Measurements from ENCODE around the gene ZNF492. TPM values are rescaled to one million over a fixed set of nuclear protein-coding genes. Genes with fewer than 3 reads are reported as not detected.

Gene ZNF492
- total RNA-seq, 1 donor from 2014 or later: not detected

DNA sequence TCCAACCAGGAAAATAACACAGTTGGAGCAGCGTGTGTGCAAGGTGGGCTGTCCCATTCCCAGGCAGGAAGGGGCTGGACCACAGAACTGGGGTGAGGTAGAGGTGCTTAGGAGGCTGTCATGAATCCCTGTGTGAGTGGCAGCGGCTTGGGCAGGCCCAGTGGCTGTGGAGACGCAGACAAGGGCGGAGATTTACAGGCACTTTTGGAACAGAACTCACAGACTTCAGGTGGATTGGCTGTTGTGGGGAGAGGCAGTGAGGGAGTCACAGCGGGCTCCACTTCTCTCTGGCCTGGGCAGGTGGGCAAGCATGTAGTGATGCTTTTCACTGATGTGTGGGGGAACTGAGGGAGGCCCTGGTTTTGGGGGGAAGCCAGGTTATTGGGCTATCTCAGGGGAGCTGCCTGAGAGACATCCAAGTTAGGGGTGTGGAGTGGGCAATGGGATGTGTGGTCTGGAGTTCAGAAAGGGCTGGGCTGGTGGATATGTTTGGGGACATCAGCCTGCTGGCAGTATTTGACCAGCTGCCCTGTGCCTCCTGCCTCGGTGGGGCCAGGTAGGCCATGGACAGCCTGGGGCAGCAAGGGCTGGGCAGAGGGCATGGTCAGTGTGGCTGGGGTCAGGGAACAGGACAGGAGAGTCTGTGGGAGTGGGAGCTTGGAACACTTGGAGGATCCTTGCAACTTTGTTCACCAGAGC is 27.0 kb upstream of the ZNF492 start:
- TF ChIP-seq, protein P1, sequence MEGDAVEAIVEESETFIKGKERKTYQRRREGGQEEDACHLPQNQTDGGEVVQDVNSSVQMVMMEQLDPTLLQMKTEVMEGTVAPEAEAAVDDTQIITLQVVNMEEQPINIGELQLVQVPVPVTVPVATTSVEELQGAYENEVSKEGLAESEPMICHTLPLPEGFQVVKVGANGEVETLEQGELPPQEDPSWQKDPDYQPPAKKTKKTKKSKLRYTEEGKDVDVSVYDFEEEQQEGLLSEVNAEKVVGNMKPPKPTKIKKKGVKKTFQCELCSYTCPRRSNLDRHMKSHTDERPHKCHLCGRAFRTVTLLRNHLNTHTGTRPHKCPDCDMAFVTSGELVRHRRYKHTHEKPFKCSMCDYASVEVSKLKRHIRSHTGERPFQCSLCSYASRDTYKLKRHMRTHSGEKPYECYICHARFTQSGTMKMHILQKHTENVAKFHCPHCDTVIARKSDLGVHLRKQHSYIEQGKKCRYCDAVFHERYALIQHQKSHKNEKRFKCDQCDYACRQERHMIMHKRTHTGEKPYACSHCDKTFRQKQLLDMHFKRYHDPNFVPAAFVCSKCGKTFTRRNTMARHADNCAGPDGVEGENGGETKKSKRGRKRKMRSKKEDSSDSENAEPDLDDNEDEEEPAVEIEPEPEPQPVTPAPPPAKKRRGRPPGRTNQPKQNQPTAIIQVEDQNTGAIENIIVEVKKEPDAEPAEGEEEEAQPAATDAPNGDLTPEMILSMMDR (conservative IDR thresholded peaks at IDR 0.05): no peak
- DNase-seq (ENCODE audit: extremely low spot score, unreplicated experiment): no peak
- Mint-ChIP-seq H3K4me3 (no peak overlapping the region), H3K27ac (no peak overlapping the region), H3K36me3 (no peaks in the 10 kb centered on the region), H3K4me1 (ENCODE audit: unreplicated experiment) (no peaks in the 10 kb centered on the region), H3K9me3 (peaks cover 9% of the 10 kb centered on the region), H3K27me3 (no peaks in the 10 kb centered on the region)

DNA sequence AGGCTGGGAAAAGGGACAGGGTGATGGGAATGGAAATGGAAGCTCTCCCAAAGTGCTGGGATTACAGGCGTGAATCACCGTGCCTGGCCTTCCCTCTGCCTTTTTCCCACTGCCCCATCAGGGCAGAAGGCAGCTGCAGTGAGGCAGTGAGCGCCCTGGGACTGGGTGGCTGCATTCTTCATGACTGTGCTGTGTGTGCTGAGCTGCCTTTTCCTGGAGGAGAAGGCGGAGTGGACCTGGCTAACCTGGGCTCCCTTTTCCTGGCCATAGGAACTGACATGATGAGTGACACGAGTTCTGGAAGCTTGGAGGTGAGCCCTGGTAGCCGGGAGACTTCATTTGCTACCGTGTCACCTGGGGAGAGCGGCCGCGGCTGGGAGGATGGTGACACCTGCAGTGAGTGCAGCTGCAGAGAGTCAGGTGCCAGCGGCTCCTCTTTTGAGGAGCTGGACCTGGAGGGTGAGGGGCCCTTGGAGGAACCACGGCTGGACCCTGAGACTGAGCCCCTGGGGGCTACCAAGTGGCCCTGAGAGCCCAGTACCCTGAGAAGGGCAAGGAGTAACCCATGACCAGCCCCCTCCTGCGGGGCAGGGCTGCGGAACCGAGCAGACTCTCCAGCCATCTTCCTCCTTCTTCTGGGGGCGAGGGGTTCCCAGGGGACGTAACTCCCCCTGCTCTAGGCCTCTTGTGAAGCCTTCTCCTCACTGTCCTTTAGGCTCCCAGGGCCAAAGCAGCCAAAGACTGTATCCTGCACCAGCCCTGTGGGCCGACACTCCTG is 26.3 kb upstream of the ZNF492 start:
- DNase-seq (ENCODE audit: extremely low spot score, unreplicated experiment): no peak
- H3K9me3 Mint-ChIP-seq: peaks cover 9% of the 10 kb centered on the region
- TF ChIP-seq, protein P1 (conservative IDR thresholded peaks at IDR 0.05): no peak
- H3K27me3 Mint-ChIP-seq: no peaks in the 10 kb centered on the region
- no peak overlapping the region for H3K27ac Mint-ChIP-seq
- H3K4me1 Mint-ChIP-seq (ENCODE audit: unreplicated experiment): no peaks in the 10 kb centered on the region
- no peak overlapping the region for H3K4me3 Mint-ChIP-seq
- no peaks in the 10 kb centered on the region for H3K36me3 Mint-ChIP-seq

DNA sequence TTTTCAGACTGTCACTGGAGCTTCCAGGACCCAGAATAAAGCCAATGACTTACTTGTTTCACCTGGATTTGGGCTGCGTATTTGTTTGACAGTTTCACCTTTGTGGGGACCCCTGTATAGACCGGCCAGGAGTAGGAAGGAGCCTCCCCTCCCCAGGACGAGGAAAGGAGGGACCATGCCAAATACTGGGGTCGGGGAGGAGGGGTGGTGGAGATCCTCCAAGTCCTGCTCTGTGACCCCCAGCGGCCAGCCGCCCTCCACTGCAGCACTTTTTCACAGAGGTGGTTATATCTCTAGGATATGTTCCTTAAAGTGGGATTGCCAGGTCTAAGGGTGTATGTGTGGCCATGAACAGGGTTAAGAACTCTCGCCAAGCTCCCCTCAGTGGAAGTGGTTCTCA is 25.7 kb upstream of the ZNF492 start:
- Mint-ChIP-seq H3K4me3 (no peak overlapping the region), H3K27ac (no peak overlapping the region), H3K27me3 (no peaks in the 10 kb centered on the region), H3K4me1 (ENCODE audit: unreplicated experiment) (no peaks in the 10 kb centered on the region), H3K9me3 (peaks cover 9% of the 10 kb centered on the region), H3K36me3 (no peaks in the 10 kb centered on the region)
- TF ChIP-seq, protein P1 (conservative IDR thresholded peaks at IDR 0.05): no peak
- DNase-seq (ENCODE audit: extremely low spot score, unreplicated experiment): no peak

- no peak for DNase-seq (ENCODE audit: extremely low spot score, unreplicated experiment)
- Mint-ChIP-seq H3K9me3 (peaks cover 13% of the 10 kb centered on the region), H3K4me3 (no peak overlapping the region), H3K27ac (no peak overlapping the region), H3K4me1 (ENCODE audit: unreplicated experiment) (no peaks in the 10 kb centered on the region), H3K27me3 (no peaks in the 10 kb centered on the region), H3K36me3 (no peaks in the 10 kb centered on the region)
- TF ChIP-seq, protein P1 (conservative IDR thresholded peaks at IDR 0.05): no peak
Observed at GRCh38 chr19:22609630-22610029, 24.5 kb upstream of the ZNF492 start.

DNA sequence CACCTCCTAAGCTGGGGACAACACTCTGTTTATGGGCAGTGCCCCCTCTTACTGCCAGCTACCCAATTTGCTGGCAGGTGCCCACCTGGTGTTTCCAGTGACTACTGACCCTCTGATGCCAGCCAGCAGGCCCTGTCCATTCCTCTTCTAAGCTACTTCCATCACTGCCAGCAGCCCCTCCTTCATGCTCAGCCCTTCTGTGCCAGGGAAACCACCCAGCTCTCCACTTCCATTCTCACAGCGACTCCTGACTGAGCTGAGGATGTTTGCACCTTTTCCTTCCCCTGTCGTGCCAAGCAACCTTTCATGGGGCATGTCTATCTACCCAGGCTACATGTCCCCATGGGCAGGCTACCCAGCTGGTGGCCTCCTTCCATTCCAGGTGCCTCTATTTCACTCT is 24.0 kb upstream of the ZNF492 start:
- H3K9me3 Mint-ChIP-seq: peaks cover 13% of the 10 kb centered on the region
- H3K4me3 Mint-ChIP-seq: no peak overlapping the region
- H3K4me1 Mint-ChIP-seq (ENCODE audit: unreplicated experiment): no peaks in the 10 kb centered on the region
- DNase-seq (ENCODE audit: extremely low spot score, unreplicated experiment): no peak
- no peaks in the 10 kb centered on the region for H3K36me3 Mint-ChIP-seq
- H3K27me3 Mint-ChIP-seq: no peaks in the 10 kb centered on the region
- no peak overlapping the region for H3K27ac Mint-ChIP-seq
- TF ChIP-seq, protein P1 (conservative IDR thresholded peaks at IDR 0.05): no peak

Data from type B pancreatic cell (in vitro differentiated cells).